Left ventricle myocardium inferior (tissue), 1 donor: ENCODE data around the gene C7. TPM values are rescaled to one million over a fixed set of nuclear protein-coding genes. Genes with fewer than 3 reads are reported as not detected.

Experiments
- DNase-seq: peaks from one replicate; pipeline ENCODE4 v3.0.0-alpha.2; 2020
- H3K27ac ChIP-seq: fragments of 200-600 bp; replicated peaks from 2 replicates; pipeline ENCODE4 v1.8.0; 2021
- H3K27me3 ChIP-seq: fragments of 200-600 bp; 2 replicates; pipeline ENCODE4 v1.8.0; 2021; ENCODE audit warnings: low read depth
- H3K36me3 ChIP-seq: fragments of 200-600 bp; 2 replicates; pipeline ENCODE4 v1.8.0; 2021
- H3K4me1 ChIP-seq: fragments of 200-600 bp; 2 replicates; pipeline ENCODE4 v1.8.0; 2021
- H3K4me3 ChIP-seq: fragments of 200-600 bp; 2 replicates; pipeline ENCODE4 v1.8.0; 2021; ENCODE audit warnings: mild to moderate bottlenecking, moderate library complexity
- H3K9me3 ChIP-seq: fragments of 200-600 bp; replicated peaks from 2 replicates; pipeline ENCODE4 v1.8.0; 2021
- CTCF ChIP-seq: fragments of 200-600 bp; IDR thresholded peaks from 2 replicates; pipeline ENCODE4 v1.8.0; 2021; ENCODE audit warnings: antibody characterized with exemption, mild to moderate bottlenecking, borderline replicate concordance
- intact Hi-C: fragments of 100-400 bp; cut with micrococcal nuclease; formaldehyde crosslinking; loops from one replicate; pipeline ENCODE4 v1.11.0; 2022
- total RNA-seq: library from RNA; stranded (reverse); fragmentation: NEBNext Ultra II Directional; extraction: Animal tissue kit (Norgen Biotek cat#: 25700); gene quantifications from one replicate; pipeline ENCODE4 v1.2.1, GENCODE V29; 2021
- donor health status: DM: no; HTN: yes; CAD: no; lungs with severe emphysema.

C7 gene
- total RNA-seq, 1 donor from 2014 or later: 175 TPM

GRCh38 chr5:40960037-40960436, 50.7 kb downstream of the C7 start:
- DNase-seq: no peak
- Histone ChIP-seq H3K27me3 (no peaks in the 10 kb centered on the region), H3K27ac (no peak overlapping the region), H3K9me3 (peaks cover 13% of the 10 kb centered on the region), H3K36me3 (peaks cover 22% of the 10 kb centered on the region), H3K4me3 (no peak overlapping the region), H3K4me1 (no peaks in the 10 kb centered on the region)
- TF ChIP-seq CTCF: no peak
- intact Hi-C loops: no loop called here

- DNase-seq: no peak
- peak; percentile 35 for TF ChIP-seq CTCF
- Histone ChIP-seq H3K9me3 (peaks cover 20% of the 10 kb centered on the region), H3K4me1 (no peaks in the 10 kb centered on the region), H3K27me3 (no peaks in the 10 kb centered on the region), H3K27ac (no peak overlapping the region), H3K36me3 (peaks cover 28% of the 10 kb centered on the region), H3K4me3 (no peak overlapping the region)
- intact Hi-C loops: no loop called here
These were observed 53.1 kb downstream of the C7 start for GRCh38 chr5:40962207-40962955.

GRCh38 chr5:40972434-40972833, 63.1 kb downstream of the C7 start:
- TF ChIP-seq CTCF: no peak
- Histone ChIP-seq H3K9me3 (peaks cover 3% of the 10 kb centered on the region), H3K4me3 (no peak overlapping the region), H3K4me1 (no peaks in the 10 kb centered on the region), H3K27ac (no peak overlapping the region), H3K36me3 (peaks cover under 1% of the 10 kb centered on the region), H3K27me3 (no peaks in the 10 kb centered on the region)
- intact Hi-C loops: no loop called here
- DNase-seq: no peak

GRCh38 chr5:40973364-40974004, 64.2 kb downstream of the C7 start:
- intact Hi-C loops: no loop called here
- TF ChIP-seq CTCF: no peak
- H3K27ac ChIP-seq: no peak overlapping the region
- peaks cover 4% of the 10 kb centered on the region for H3K36me3 ChIP-seq
- no peak for DNase-seq
- no peaks in the 10 kb centered on the region for H3K27me3 ChIP-seq
- H3K4me3 ChIP-seq: no peak overlapping the region
- H3K9me3 ChIP-seq: no peaks in the 10 kb centered on the region
- no peaks in the 10 kb centered on the region for H3K4me1 ChIP-seq

- H3K4me3 ChIP-seq: no peak overlapping the region
- H3K36me3 ChIP-seq: peaks cover 11% of the 10 kb centered on the region
- H3K4me1 ChIP-seq: no peaks in the 10 kb centered on the region
- no peaks in the 10 kb centered on the region for H3K27me3 ChIP-seq
- DNase-seq: no peak
- no peak overlapping the region for H3K27ac ChIP-seq
- intact Hi-C loops: no loop called here
- H3K9me3 ChIP-seq: no peaks in the 10 kb centered on the region
- no peak for TF ChIP-seq CTCF
These were observed 66.7 kb downstream of the C7 start for GRCh38 chr5:40976041-40976440.
